Endodermal cell (in vitro differentiated cells): ENCODE data around the gene GAB2. TPM values are rescaled to one million over a fixed set of nuclear protein-coding genes. Genes with fewer than 3 reads are reported as not detected.

Experiments
- DNase-seq: peaks from one replicate; pipeline ENCODE4 v3.0.0-alpha.2; 2017
- H3K27ac ChIP-seq: 2 replicates; pipeline ENCODE4 v1.5.1; 2013; ENCODE audit warnings: mild to moderate bottlenecking, low read depth, low read length, moderate library complexity
- H3K27me3 ChIP-seq: 2 replicates; pipeline ENCODE4 v1.6.1; 2013; ENCODE audit warnings: mild to moderate bottlenecking, low read length, moderate library complexity; ENCODE audit not compliant: insufficient read depth, control insufficient read depth, poor library complexity, severe bottlenecking
- H3K36me3 ChIP-seq: 2 replicates; pipeline ENCODE4 v1.7.0; 2013; ENCODE audit warnings: mild to moderate bottlenecking, low read length, moderate library complexity; ENCODE audit not compliant: control insufficient read depth, insufficient read depth
- H3K4me1 ChIP-seq: one replicate; pipeline ENCODE4 v1.7.0; 2013; ENCODE audit warnings: low read length; ENCODE audit not compliant: control insufficient read depth, insufficient read depth
- H3K4me3 ChIP-seq: 2 replicates; pipeline ENCODE4 v1.5.1; 2013; ENCODE audit warnings: mild to moderate bottlenecking, low read length, moderate library complexity
- H3K9ac ChIP-seq: 2 replicates; pipeline ENCODE4 v1.6.1; 2013; ENCODE audit warnings: mild to moderate bottlenecking, low read length, moderate library complexity; ENCODE audit not compliant: poor library complexity, severe bottlenecking; ENCODE audit errors: extremely low read depth
- H3K9me3 ChIP-seq: 2 replicates; pipeline ENCODE4 v1.6.1; 2013; ENCODE audit warnings: mild to moderate bottlenecking, low read length, moderate library complexity; ENCODE audit not compliant: control insufficient read depth
- H3K27ac Mint-ChIP-seq: 2 replicates; pipeline ENCODE4 v1.8.0; 2020; ENCODE audit warnings: mixed read lengths
- H3K27me3 Mint-ChIP-seq: 2 replicates; pipeline ENCODE4 v1.8.0; 2021; ENCODE audit warnings: mild to moderate bottlenecking, mixed read lengths; ENCODE audit not compliant: insufficient read depth
- H3K36me3 Mint-ChIP-seq: 2 replicates; pipeline ENCODE4 v1.8.0; 2020; ENCODE audit warnings: low read depth, mixed read lengths
- H3K4me1 Mint-ChIP-seq: 2 replicates; pipeline ENCODE4 v1.8.0; 2020; ENCODE audit warnings: mixed read lengths
- H3K4me3 Mint-ChIP-seq: 2 replicates; pipeline ENCODE4 v1.8.0; 2020; ENCODE audit warnings: mild to moderate bottlenecking, moderate library complexity, mixed read lengths
- H3K9me3 Mint-ChIP-seq: 2 replicates; pipeline ENCODE4 v1.8.0; 2020; ENCODE audit warnings: mild to moderate bottlenecking, mixed read lengths
- WGBS, 2 experiments: methylation state at CpG; one replicate each; pipeline versions ENCODE4 v1.1.5 to v1.1.7; 2013; ENCODE audit warnings: missing lambda C conversion rate in 2 of 2, mixed read lengths in 1 of 2; ENCODE audit not compliant: insufficient coverage in 1 of 2, insufficient read length in 1 of 2; 5-methylcytosine and 5-hydroxymethylcytosine counted together
- total RNA-seq, 2 donors: library from RNA; stranded (reverse); fragmentation: NEBNext Ultra II Directional in 1 of 2; extraction: Animal tissue kit (Norgen Biotek cat#: 25700) in 1 of 2; gene quantifications; 2 replicates in 1 of 2; 3 replicates in 1 of 2; pipeline ENCODE4 v1.2.1, GENCODE V29; 2021
- TF ChIP-seq, protein P1 (sequence below): fragments of 200-600 bp; sonication (generic); conservative IDR thresholded peaks from 2 replicates; pipeline ENCODE4 v1.5.0; 2021; ENCODE audit warnings: antibody characterized with exemption, mild to moderate bottlenecking

The GAB2 gene
- total RNA-seq, 2 donors from 2014 or later = 26.9 to 62.8 TPM

DNA sequence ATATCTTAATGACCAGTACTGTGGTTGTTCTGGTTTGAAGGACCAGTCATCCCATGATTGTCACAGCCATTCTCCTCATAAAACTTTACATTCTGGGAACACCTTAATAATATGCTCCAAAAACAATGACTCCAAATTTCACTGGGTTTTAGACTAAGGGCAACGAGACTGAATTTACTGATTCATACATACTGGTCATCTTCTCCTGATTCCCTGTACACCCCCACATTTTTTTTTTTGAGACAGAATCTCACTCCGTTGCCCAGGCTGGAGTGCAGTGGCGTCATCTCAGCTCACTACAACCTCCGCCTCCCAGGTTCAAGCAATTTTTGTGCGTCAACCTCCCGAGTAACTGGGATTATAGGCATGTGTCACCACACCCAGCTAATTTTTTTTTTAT lies 78.9 kb downstream of the GAB2 start:
- Mint-ChIP-seq H3K27me3 (no peaks in the 10 kb centered on the region), H3K4me1 (peaks cover 36% of the 10 kb centered on the region), H3K4me3 (no peak overlapping the region), H3K36me3 (peaks cover 5% of the 10 kb centered on the region), H3K27ac (no peak overlapping the region), H3K9me3 (peaks cover 8% of the 10 kb centered on the region)
- no peaks in the 10 kb centered on the region for H3K27me3 ChIP-seq
- no peak overlapping the region for H3K27ac ChIP-seq
- WGBS, 2 experiments = 91 to 100% methylated on average over 4 to 6 of the region's 6 CpGs
- no peak overlapping the region for H3K9ac ChIP-seq
- no peak overlapping the region for H3K4me3 ChIP-seq
- H3K9me3 ChIP-seq = peaks cover 10% of the 10 kb centered on the region
- TF ChIP-seq, protein P1, sequence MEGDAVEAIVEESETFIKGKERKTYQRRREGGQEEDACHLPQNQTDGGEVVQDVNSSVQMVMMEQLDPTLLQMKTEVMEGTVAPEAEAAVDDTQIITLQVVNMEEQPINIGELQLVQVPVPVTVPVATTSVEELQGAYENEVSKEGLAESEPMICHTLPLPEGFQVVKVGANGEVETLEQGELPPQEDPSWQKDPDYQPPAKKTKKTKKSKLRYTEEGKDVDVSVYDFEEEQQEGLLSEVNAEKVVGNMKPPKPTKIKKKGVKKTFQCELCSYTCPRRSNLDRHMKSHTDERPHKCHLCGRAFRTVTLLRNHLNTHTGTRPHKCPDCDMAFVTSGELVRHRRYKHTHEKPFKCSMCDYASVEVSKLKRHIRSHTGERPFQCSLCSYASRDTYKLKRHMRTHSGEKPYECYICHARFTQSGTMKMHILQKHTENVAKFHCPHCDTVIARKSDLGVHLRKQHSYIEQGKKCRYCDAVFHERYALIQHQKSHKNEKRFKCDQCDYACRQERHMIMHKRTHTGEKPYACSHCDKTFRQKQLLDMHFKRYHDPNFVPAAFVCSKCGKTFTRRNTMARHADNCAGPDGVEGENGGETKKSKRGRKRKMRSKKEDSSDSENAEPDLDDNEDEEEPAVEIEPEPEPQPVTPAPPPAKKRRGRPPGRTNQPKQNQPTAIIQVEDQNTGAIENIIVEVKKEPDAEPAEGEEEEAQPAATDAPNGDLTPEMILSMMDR = no peak
- DNase-seq = no peak
- peaks cover 9% of the 10 kb centered on the region for H3K36me3 ChIP-seq
- peaks cover 8% of the 10 kb centered on the region for H3K4me1 ChIP-seq

DNA sequence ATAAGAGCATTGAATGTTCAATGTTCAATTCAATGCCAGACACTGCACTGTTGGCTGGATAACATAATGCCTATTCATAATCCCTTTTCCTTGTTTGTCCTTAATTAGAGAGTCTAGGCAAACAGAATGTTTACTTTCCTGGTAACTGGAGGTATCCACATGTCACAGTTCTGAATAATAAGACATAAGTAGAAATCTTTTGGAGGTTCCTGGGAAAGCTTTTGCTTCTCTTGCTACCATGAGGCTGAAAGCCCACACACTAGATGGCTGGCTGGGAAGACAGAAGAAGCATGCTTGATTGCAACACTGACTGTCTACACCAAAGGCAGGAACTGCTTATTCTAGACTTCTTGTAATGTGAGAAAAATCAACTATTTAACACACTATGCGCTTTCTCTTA lies 79.5 kb downstream of the GAB2 start:
- Histone ChIP-seq H3K27ac (no peak overlapping the region), H3K27me3 (no peaks in the 10 kb centered on the region), H3K4me1 (peaks cover 11% of the 10 kb centered on the region), H3K4me3 (no peak overlapping the region), H3K9ac (no peak overlapping the region), H3K9me3 (peaks cover 10% of the 10 kb centered on the region), H3K36me3 (peaks cover 9% of the 10 kb centered on the region)
- Mint-ChIP-seq H3K27me3 (no peaks in the 10 kb centered on the region), H3K4me1 (peaks cover 40% of the 10 kb centered on the region), H3K4me3 (no peak overlapping the region), H3K27ac (peak overlapping the region; percentile 53), H3K36me3 (peaks cover 5% of the 10 kb centered on the region), H3K9me3 (peaks cover 8% of the 10 kb centered on the region)
- DNase-seq = no peak
- 100% methylated on average over 1 of the region's 1 CpG; no CpG with 5 or more reads in 1 of the 2 experiments for WGBS, 2 experiments
- TF ChIP-seq, protein P1 = no peak

DNA sequence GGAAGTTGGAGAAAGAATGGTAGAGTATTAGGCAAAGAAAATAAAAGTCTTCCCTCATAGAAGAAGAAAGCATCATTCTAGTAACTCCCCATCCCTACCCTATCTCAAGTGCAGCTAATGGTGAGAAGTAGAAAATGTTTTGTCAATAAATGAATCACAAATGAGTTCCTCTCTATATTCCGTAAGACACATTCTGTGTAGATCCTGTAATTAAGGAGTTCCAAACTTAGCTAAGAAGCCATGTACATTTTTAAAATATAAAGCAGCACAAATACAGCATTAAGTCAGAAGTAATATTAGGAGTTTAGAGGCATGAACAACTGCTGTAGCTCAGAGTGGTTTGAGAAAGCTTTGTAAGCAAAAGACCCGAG lies 80.1 kb downstream of the GAB2 start:
- peaks cover 13% of the 10 kb centered on the region for H3K4me1 ChIP-seq
- H3K27ac ChIP-seq = no peak overlapping the region
- TF ChIP-seq, protein P1 = no peak
- H3K27me3 ChIP-seq = no peaks in the 10 kb centered on the region
- Mint-ChIP-seq H3K27ac (no peak overlapping the region), H3K9me3 (peaks cover 8% of the 10 kb centered on the region), H3K36me3 (peaks cover 5% of the 10 kb centered on the region), H3K4me1 (peaks cover 40% of the 10 kb centered on the region), H3K27me3 (no peaks in the 10 kb centered on the region), H3K4me3 (no peak overlapping the region)
- DNase-seq = no peak
- peaks cover 9% of the 10 kb centered on the region for H3K36me3 ChIP-seq
- no peak overlapping the region for H3K4me3 ChIP-seq
- peaks cover 10% of the 10 kb centered on the region for H3K9me3 ChIP-seq
- 95% methylated on average over 2 of the region's 2 CpGs; no CpG with 5 or more reads in 1 of the 2 experiments for WGBS, 2 experiments
- H3K9ac ChIP-seq = no peak overlapping the region
